ENCODE measurements around the gene SLCO6A1.

The SLCO6A1 gene

GRCh38 chr5:102539996-102540728 is 41.4 kb upstream of the SLCO6A1 start:
- H3K4me2 ChIP-seq (ENCODE audit: low read length): no peak overlapping the region

DNA sequence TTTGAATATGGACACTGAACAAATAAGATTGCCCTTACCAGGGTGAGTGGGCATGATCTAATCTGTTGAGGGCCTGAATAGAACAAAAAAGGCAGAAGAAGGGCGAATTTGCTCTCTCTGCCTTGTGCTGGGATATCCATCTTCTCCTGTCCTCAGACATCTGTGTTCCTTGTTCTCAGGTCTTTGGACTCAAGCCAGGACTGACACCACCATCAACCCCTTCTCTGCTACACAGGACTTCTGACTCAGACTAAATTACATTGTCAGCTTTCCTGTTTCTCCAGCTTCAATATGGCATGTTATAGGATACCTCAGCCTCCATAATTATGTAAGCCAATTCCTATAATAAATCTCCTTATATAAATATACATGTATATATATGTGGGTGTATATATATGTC is 40.8 kb upstream of the SLCO6A1 start:
- Histone ChIP-seq H3K4me3 (ENCODE audit: low read depth, low read length) (no peak overlapping the region), H3K36me3 (ENCODE audit: control insufficient read depth, insufficient read depth, low read length) (no peaks in the 10 kb centered on the region), H2AFZ (no peak overlapping the region), H3K27me3 (ENCODE audit: control insufficient read depth, insufficient read depth, low read length) (no peaks in the 10 kb centered on the region), H3K79me2 (no peaks in the 10 kb centered on the region), H3K9me3 (ENCODE audit: control insufficient read depth, low read length) (no peaks in the 10 kb centered on the region), H3K9ac (no peak overlapping the region), H3K27ac (no peak overlapping the region), H3K4me1 (no peaks in the 10 kb centered on the region), H3K4me2 (ENCODE audit: low read length) (no peak overlapping the region)
- TF ChIP-seq, protein P1, sequence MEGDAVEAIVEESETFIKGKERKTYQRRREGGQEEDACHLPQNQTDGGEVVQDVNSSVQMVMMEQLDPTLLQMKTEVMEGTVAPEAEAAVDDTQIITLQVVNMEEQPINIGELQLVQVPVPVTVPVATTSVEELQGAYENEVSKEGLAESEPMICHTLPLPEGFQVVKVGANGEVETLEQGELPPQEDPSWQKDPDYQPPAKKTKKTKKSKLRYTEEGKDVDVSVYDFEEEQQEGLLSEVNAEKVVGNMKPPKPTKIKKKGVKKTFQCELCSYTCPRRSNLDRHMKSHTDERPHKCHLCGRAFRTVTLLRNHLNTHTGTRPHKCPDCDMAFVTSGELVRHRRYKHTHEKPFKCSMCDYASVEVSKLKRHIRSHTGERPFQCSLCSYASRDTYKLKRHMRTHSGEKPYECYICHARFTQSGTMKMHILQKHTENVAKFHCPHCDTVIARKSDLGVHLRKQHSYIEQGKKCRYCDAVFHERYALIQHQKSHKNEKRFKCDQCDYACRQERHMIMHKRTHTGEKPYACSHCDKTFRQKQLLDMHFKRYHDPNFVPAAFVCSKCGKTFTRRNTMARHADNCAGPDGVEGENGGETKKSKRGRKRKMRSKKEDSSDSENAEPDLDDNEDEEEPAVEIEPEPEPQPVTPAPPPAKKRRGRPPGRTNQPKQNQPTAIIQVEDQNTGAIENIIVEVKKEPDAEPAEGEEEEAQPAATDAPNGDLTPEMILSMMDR (IDR thresholded peaks at IDR 0.05): no peak

More at GRCh38 chr5:102539996-102540728, 41.4 kb upstream of the SLCO6A1 start:
- Histone ChIP-seq H3K9ac (no peak overlapping the region), H3K4me3 (ENCODE audit: low read depth, low read length) (no peak overlapping the region), H3K36me3 (ENCODE audit: control insufficient read depth, insufficient read depth, low read length) (no peaks in the 10 kb centered on the region), H3K4me1 (no peaks in the 10 kb centered on the region), H3K9me3 (ENCODE audit: control insufficient read depth, low read length) (no peaks in the 10 kb centered on the region), H3K27ac (no peak overlapping the region), H2AFZ (no peak overlapping the region), H3K79me2 (no peaks in the 10 kb centered on the region), H3K27me3 (ENCODE audit: control insufficient read depth, insufficient read depth, low read length) (no peaks in the 10 kb centered on the region)
- TF ChIP-seq, protein P1 (IDR thresholded peaks at IDR 0.05): no peak

- no peaks in the 10 kb centered on the region for H3K36me3 ChIP-seq (ENCODE audit: control insufficient read depth, insufficient read depth, low read length)
- no peak overlapping the region for H3K4me3 ChIP-seq (ENCODE audit: low read depth, low read length)
- no peak overlapping the region for H2AFZ ChIP-seq
- no peaks in the 10 kb centered on the region for H3K79me2 ChIP-seq
- H3K4me2 ChIP-seq (ENCODE audit: low read length): no peak overlapping the region
- TF ChIP-seq, protein P1 (IDR thresholded peaks at IDR 0.05): no peak
- no peaks in the 10 kb centered on the region for H3K4me1 ChIP-seq
- H3K9me3 ChIP-seq (ENCODE audit: control insufficient read depth, low read length): no peaks in the 10 kb centered on the region
- no peak overlapping the region for H3K9ac ChIP-seq
- H3K27ac ChIP-seq: no peak overlapping the region
- no peaks in the 10 kb centered on the region for H3K27me3 ChIP-seq (ENCODE audit: control insufficient read depth, insufficient read depth, low read length)
These were observed 38.2 kb upstream of the SLCO6A1 start for GRCh38 chr5:102537011-102537410.

GRCh38 chr5:102536323-102536928 is 37.6 kb upstream of the SLCO6A1 start:
- no peaks in the 10 kb centered on the region for H3K79me2 ChIP-seq
- no peaks in the 10 kb centered on the region for H3K4me1 ChIP-seq
- H3K27me3 ChIP-seq (ENCODE audit: control insufficient read depth, insufficient read depth, low read length): no peaks in the 10 kb centered on the region

More at GRCh38 chr5:102536323-102536928, 37.6 kb upstream of the SLCO6A1 start:
- no peak overlapping the region for H3K27ac ChIP-seq
- H3K9ac ChIP-seq: no peak overlapping the region
- TF ChIP-seq, protein P1 (IDR thresholded peaks at IDR 0.05): peak; percentile 21
- no peak overlapping the region for H3K4me2 ChIP-seq (ENCODE audit: low read length)
- H3K9me3 ChIP-seq (ENCODE audit: control insufficient read depth, low read length): no peaks in the 10 kb centered on the region
- H3K4me3 ChIP-seq (ENCODE audit: low read depth, low read length): no peak overlapping the region
- no peak overlapping the region for H2AFZ ChIP-seq
- H3K36me3 ChIP-seq (ENCODE audit: control insufficient read depth, insufficient read depth, low read length): no peaks in the 10 kb centered on the region

Data from parathyroid adenoma (tissue), 2 donors.